ENCODE measurements around the gene C16orf78. TPM values are rescaled to one million over a fixed set of nuclear protein-coding genes. Genes with fewer than 3 reads are reported as not detected.

C16orf78 gene
- total and polyA plus RNA-seq, 7 experiments from 2014 or later, result not detected

GRCh38 chr16:49348408-49349176 is 25.0 kb upstream of the C16orf78 start:
- intact Hi-C loops (cut with micrococcal nuclease), result no loop called here
- Histone ChIP-seq H3K9me3 (ENCODE audit: control insufficient read depth in 2 of 3, low read length in 3 of 3) (no peaks in the 10 kb centered on the region), H3K27ac (ENCODE audit: low read depth, low read length) (no peak overlapping the region), H3K4me3 (ENCODE audit: low read length) (no peak overlapping the region), H3K4me1 (ENCODE audit: control insufficient read depth in 2 of 2, insufficient read depth in 2 of 2, low read length in 2 of 2) (no peaks in the 10 kb centered on the region), H3K27me3 (ENCODE audit: control insufficient read depth in 2 of 2, insufficient read depth in 2 of 2, low read length in 2 of 2) (no peaks in the 10 kb centered on the region), H3K36me3 (ENCODE audit: control insufficient read depth in 2 of 3, insufficient read depth in 3 of 3, low read length in 3 of 3) (no peaks in the 10 kb centered on the region)
- DNase-seq (no peak), ATAC-seq (no peak)
- no peak overlapping the region for H3K4me3 Mint-ChIP-seq
- H3K36me3 Mint-ChIP-seq, result no peaks in the 10 kb centered on the region
- CTCF ChIA-PET, result interaction anchor here (0.6 to 1.9 kb wide), 2 partner anchors 10 to 80 kb away, joined by 3 to 5 read pairs; no protein-coding TSS in a partner anchor
- no peak overlapping the region for H3K27ac Mint-ChIP-seq
- peaks cover 0 to 4% (median 0%) of the 10 kb centered on the region in 11 donors for H3K9me3 Mint-ChIP-seq
- peaks cover 0 to 7% (median 4%) of the 10 kb centered on the region in 7 donors for H3K4me1 Mint-ChIP-seq
- POLR2A ChIA-PET, result no interaction called here
- H3K27me3 Mint-ChIP-seq, result peaks cover 2 to 34% (median 26%) of the 10 kb centered on the region in 5 donors

- Mint-ChIP-seq H3K27me3 (peaks cover 2 to 39% (median 26%) of the 10 kb centered on the region in 5 donors), H3K9me3 (peaks cover 0 to 4% (median 0%) of the 10 kb centered on the region in 11 donors), H3K36me3 (no peaks in the 10 kb centered on the region), H3K4me3 (no peak overlapping the region), H3K4me1 (peaks cover 0 to 7% (median 4%) of the 10 kb centered on the region in 7 donors), H3K27ac (no peak overlapping the region)
- intact Hi-C loops (cut with micrococcal nuclease), result loop anchor here in 1 of 2 donors (1.0 kb wide), 1 partner anchor 662 kb away; no protein-coding TSS in a partner anchor
- POLR2A ChIA-PET, result no interaction called here
- Histone ChIP-seq H3K4me3 (ENCODE audit: low read length) (no peak overlapping the region), H3K4me1 (ENCODE audit: control insufficient read depth in 2 of 2, insufficient read depth in 2 of 2, low read length in 2 of 2) (no peaks in the 10 kb centered on the region), H3K27me3 (ENCODE audit: control insufficient read depth in 2 of 2, insufficient read depth in 2 of 2, low read length in 2 of 2) (no peaks in the 10 kb centered on the region), H3K9me3 (ENCODE audit: control insufficient read depth in 2 of 3, low read length in 3 of 3) (no peaks in the 10 kb centered on the region), H3K27ac (ENCODE audit: low read depth, low read length) (no peak overlapping the region), H3K36me3 (ENCODE audit: control insufficient read depth in 2 of 3, insufficient read depth in 3 of 3, low read length in 3 of 3) (no peaks in the 10 kb centered on the region)
- DNase-seq (no peak), ATAC-seq (no peak)
- CTCF ChIA-PET, result interaction anchor here (1.9 kb wide), 1 partner anchor 9 kb away, joined by 5 read pairs; no protein-coding TSS in a partner anchor
These were observed 24.0 kb upstream of the C16orf78 start for GRCh38 chr16:49349446-49350168.

- ATAC-seq (peak; percentile 41), DNase-seq (peak in 5 of 9 donors; percentile 8 to 59 (median 22))
- Histone ChIP-seq H3K4me1 (ENCODE audit: control insufficient read depth in 2 of 2, insufficient read depth in 2 of 2, low read length in 2 of 2) (no peaks in the 10 kb centered on the region), H3K27ac (ENCODE audit: low read depth, low read length) (no peak overlapping the region), H3K27me3 (ENCODE audit: control insufficient read depth in 2 of 2, insufficient read depth in 2 of 2, low read length in 2 of 2) (no peaks in the 10 kb centered on the region), H3K9me3 (ENCODE audit: control insufficient read depth in 2 of 3, low read length in 3 of 3) (no peaks in the 10 kb centered on the region), H3K36me3 (ENCODE audit: control insufficient read depth in 2 of 3, insufficient read depth in 3 of 3, low read length in 3 of 3) (no peaks in the 10 kb centered on the region), H3K4me3 (ENCODE audit: low read length) (no peak overlapping the region)
- Mint-ChIP-seq H3K9me3 (peaks cover 0 to 4% (median 0%) of the 10 kb centered on the region in 11 donors), H3K4me3 (no peak overlapping the region), H3K27ac (no peak overlapping the region), H3K4me1 (peaks cover 0 to 7% (median 4%) of the 10 kb centered on the region in 7 donors), H3K27me3 (peaks cover 2 to 38% (median 26%) of the 10 kb centered on the region in 5 donors), H3K36me3 (no peaks in the 10 kb centered on the region)
- ChIA-PET CTCF (interaction anchor here (0.7 to 1.9 kb wide), 2 partner anchors 8 to 147 kb away, joined by 3 to 5 read pairs; no protein-coding TSS in a partner anchor), POLR2A (no interaction called here)
- intact Hi-C loops (cut with micrococcal nuclease), result loop anchor here in 1 of 2 donors (1.0 kb wide), 1 partner anchor 663 kb away; no protein-coding TSS in a partner anchor
These were observed 23.1 kb upstream of the C16orf78 start for GRCh38 chr16:49350265-49351095.

DNA sequence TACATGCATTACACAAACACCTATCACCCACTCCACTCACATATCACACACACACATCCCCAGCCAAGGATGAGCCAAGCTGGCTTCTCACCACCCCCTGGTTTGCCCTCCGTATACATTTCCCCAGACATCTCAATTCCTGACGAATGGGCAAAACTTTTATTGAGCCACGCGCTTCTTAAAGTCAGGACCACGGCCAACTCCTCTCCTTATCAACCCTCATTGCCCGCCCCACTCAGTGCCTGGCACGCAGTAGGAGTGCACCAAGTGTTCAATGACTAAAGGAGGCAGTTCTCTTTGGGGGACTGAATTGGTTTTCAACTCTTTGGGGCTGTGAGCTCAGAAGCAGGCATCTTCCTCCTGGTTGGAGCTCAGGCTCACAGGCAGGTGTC is 22.5 kb upstream of the C16orf78 start:
- H3K4me1 ChIP-seq (ENCODE audit: control insufficient read depth in 2 of 2, insufficient read depth in 2 of 2, low read length in 2 of 2), result no peaks in the 10 kb centered on the region
- no peaks in the 10 kb centered on the region for H3K27me3 ChIP-seq (ENCODE audit: control insufficient read depth in 2 of 2, insufficient read depth in 2 of 2, low read length in 2 of 2)
- no peaks in the 10 kb centered on the region for H3K9me3 ChIP-seq (ENCODE audit: control insufficient read depth in 2 of 3, low read length in 3 of 3)
- intact Hi-C loops (cut with micrococcal nuclease), result no loop called here
- POLR2A ChIA-PET, result no interaction called here
- ATAC-seq (no peak), DNase-seq (no peak)
- CTCF ChIA-PET, result interaction anchor here (0.7 kb wide), 1 partner anchor 147 kb away, joined by 3 read pairs; no protein-coding TSS in a partner anchor
- Mint-ChIP-seq H3K4me3 (no peak overlapping the region), H3K27ac (no peak overlapping the region), H3K4me1 (peaks cover 0 to 7% (median 4%) of the 10 kb centered on the region in 7 donors), H3K9me3 (peaks cover 0 to 4% (median 0%) of the 10 kb centered on the region in 11 donors), H3K36me3 (no peaks in the 10 kb centered on the region), H3K27me3 (peaks cover 2 to 36% (median 26%) of the 10 kb centered on the region in 5 donors)
- no peaks in the 10 kb centered on the region for H3K36me3 ChIP-seq (ENCODE audit: control insufficient read depth in 2 of 3, insufficient read depth in 3 of 3, low read length in 3 of 3)
- H3K27ac ChIP-seq (ENCODE audit: low read depth, low read length), result no peak overlapping the region
- no peak overlapping the region for H3K4me3 ChIP-seq (ENCODE audit: low read length)

DNA sequence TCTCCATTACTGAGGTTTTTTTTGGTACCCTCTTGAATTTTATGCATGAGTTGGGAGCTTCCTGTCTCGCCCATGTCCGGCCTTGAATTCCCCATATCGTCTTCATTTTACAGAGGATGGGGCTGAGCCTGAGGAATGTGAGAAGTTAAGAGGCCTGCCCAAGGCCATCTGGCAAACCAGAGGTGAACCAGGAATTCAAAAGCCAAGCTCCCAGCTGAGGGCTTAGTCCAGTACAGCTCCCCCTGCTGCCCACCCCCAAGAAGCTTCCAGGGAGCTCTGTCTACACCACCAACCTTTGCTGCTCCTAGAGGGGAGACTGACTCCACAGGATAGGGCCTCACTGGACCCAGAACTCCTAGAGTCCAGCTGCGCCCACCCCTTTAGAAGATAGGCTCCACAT is 20.7 kb upstream of the C16orf78 start:
- CTCF ChIA-PET, result no interaction called here
- ATAC-seq, result no peak

DNA sequence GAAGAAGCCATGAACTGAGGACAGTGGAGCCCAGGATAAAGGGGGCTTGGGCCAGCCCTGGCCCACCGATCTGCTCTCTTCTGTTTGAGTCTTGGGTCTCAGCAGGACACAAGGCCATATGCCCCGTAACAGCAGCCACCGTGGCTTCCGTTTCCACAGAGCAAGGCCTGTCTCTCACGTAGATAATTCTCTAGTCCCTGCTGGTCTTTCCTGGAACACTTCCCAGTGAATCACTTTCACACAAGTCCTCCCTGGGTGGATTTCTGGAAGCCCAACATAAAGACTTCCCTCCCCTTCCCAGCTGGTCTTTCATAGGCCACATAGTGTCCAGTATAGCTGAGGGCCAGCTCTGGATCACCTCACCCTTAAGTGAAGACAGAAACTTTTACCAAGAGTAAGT is 19.9 kb upstream of the C16orf78 start:
- H3K27me3 Mint-ChIP-seq, result peaks cover 2 to 34% (median 26%) of the 10 kb centered on the region in 5 donors
- intact Hi-C loops (cut with micrococcal nuclease), result no loop called here
- peaks cover 0 to 7% (median 4%) of the 10 kb centered on the region in 7 donors for H3K4me1 Mint-ChIP-seq
- no peaks in the 10 kb centered on the region for H3K36me3 Mint-ChIP-seq
- Histone ChIP-seq H3K27me3 (ENCODE audit: control insufficient read depth in 2 of 2, insufficient read depth in 2 of 2, low read length in 2 of 2) (no peaks in the 10 kb centered on the region), H3K4me1 (ENCODE audit: control insufficient read depth in 2 of 2, insufficient read depth in 2 of 2, low read length in 2 of 2) (no peaks in the 10 kb centered on the region), H3K36me3 (ENCODE audit: control insufficient read depth in 2 of 3, insufficient read depth in 3 of 3, low read length in 3 of 3) (no peaks in the 10 kb centered on the region), H3K4me3 (ENCODE audit: low read length) (no peak overlapping the region), H3K9me3 (ENCODE audit: control insufficient read depth in 2 of 3, low read length in 3 of 3) (no peaks in the 10 kb centered on the region), H3K27ac (ENCODE audit: low read depth, low read length) (no peak overlapping the region)
- ChIA-PET POLR2A (no interaction called here), CTCF (no interaction called here)
- ATAC-seq, result no peak
- H3K4me3 Mint-ChIP-seq, result no peak overlapping the region
- DNase-seq, result no peak
- no peak overlapping the region for H3K27ac Mint-ChIP-seq
- H3K9me3 Mint-ChIP-seq, result peaks cover 0 to 4% (median 0%) of the 10 kb centered on the region in 11 donors

More for the DNA sequence above, 20.7 kb upstream of the C16orf78 start:
- H3K36me3 Mint-ChIP-seq, result no peaks in the 10 kb centered on the region
- no peaks in the 10 kb centered on the region for H3K27me3 ChIP-seq (ENCODE audit: control insufficient read depth in 2 of 2, insufficient read depth in 2 of 2, low read length in 2 of 2)
- peaks cover 2 to 40% (median 29%) of the 10 kb centered on the region in 5 donors for H3K27me3 Mint-ChIP-seq
- H3K27ac Mint-ChIP-seq, result no peak overlapping the region
- H3K27ac ChIP-seq (ENCODE audit: low read depth, low read length), result no peak overlapping the region
- no peak for DNase-seq
- POLR2A ChIA-PET, result no interaction called here
- H3K4me1 ChIP-seq (ENCODE audit: control insufficient read depth in 2 of 2, insufficient read depth in 2 of 2, low read length in 2 of 2), result no peaks in the 10 kb centered on the region
- intact Hi-C loops (cut with micrococcal nuclease), result no loop called here
- H3K9me3 ChIP-seq (ENCODE audit: control insufficient read depth in 2 of 3, low read length in 3 of 3), result no peaks in the 10 kb centered on the region
- peaks cover 0 to 7% (median 4%) of the 10 kb centered on the region in 7 donors for H3K4me1 Mint-ChIP-seq
- no peak overlapping the region for H3K4me3 Mint-ChIP-seq
- peaks cover 0 to 4% (median 0%) of the 10 kb centered on the region in 11 donors for H3K9me3 Mint-ChIP-seq
- H3K4me3 ChIP-seq (ENCODE audit: low read length), result no peak overlapping the region
- no peaks in the 10 kb centered on the region for H3K36me3 ChIP-seq (ENCODE audit: control insufficient read depth in 2 of 3, insufficient read depth in 3 of 3, low read length in 3 of 3)

Data from naive thymus-derived CD4-positive, alpha-beta T cell (primary cell).